Activated CD4-positive, alpha-beta T cell treated with anti-CD3 and anti-CD28 coated beads, Interleukin-2, amount 50 U/mL, for 24 hours (primary cell): ENCODE data around the gene BYSL.
A peak's percentile ranks its signal among the peaks of the same experiment; 100 is the strongest.

Source experiments
- DNase-seq, 2 donors: peaks; one replicate each; pipeline ENCODE4 v3.0.0-alpha.2; 2020; ENCODE audit warnings: low read depth in 1 of 2, low spot score in 1 of 2

The BYSL gene

DNA sequence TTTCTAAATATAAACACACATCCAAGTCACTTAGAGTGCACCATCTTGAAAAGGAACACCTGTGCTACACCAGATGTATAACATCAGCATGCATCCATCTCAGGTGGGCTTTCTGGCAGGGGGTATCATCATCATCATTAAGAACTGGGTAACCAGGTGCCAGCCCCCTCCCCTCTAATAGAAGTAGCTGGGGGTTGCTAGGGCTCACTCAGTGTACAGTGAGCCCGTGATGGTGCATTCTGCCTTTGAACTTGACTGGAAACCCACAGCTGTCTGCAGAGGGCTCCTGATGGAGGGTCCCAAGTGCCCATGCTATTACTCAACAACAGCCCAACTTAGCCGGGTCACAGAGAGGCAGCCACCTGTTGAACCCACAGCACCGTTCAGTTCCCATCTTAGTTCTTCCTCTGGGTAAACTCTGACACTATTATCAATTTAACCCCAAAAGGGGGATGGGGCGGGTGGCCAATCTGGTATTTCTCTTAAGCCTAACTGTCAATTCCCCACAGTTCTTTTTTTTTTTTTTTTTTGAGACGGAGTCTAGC is 53.1 kb downstream of the BYSL start:
- no peak for DNase-seq

DNA sequence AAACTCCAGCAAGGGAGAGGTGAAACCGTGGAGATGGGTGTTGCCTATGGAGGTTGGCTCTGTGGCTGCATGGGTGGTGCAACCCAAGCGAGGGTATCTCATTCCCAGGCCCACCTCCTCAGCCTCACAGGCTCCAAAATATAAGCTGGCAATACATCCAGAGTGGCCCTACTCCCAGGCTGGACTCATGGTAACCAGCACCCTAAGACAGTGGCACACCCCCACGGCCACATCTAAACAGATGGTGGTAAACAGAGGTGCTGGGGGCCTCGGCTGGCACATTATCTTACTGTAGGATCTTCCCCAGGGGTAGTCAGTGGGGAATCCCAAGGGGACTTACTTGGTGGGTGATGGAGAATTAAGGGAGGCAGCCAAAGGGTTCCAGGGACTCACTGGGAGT is 54.0 kb downstream of the BYSL start:
- no peak for DNase-seq

DNA sequence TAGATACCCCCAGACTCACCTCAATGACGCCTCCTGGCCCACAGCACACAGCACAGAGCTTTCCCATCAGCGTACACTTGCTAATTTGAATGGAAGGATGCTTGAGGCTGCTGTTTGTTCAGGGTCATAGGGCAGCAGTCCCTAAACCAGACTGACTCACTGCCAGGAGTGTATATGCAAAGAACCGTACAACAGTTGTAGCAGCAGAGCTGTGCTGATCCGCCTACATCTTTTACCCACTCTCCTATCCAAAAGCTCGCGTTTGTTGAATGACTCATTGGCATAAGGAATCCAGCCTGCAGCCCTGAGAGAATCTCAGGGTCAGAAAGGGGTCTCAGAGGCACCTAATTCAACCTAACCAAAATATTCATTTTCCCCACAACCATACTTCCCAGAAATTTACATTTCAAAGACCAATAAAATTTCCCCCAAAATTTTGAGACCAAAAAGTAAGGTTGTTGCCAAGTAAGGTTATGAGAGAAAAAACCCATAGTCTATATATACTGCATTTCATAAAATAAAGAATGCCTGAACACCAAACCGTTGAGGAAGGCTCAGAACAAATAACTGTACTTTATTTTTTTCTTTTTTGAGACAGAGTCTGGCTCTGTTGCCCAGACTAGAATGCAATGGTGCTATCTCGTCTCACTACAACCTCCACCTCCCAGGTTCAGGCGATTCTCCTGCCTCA is 55.6 kb downstream of the BYSL start:
- peak in 1 of 2 donors; percentile 58 for DNase-seq
